Thoracic aorta (tissue), 2 donors: ENCODE measurements around the gene FGD5. TPM values are rescaled to one million over a fixed set of nuclear protein-coding genes. Genes with fewer than 3 reads are reported as not detected.

Experiments used
- ATAC-seq: fragments of 150-250 bp; one replicate; pipeline ENCODE4 v1.8.0; 2017; ENCODE audit warnings: low read depth; ENCODE audit not compliant: insufficient number of reproducible peaks, low FRiP score
- DNase-seq: peaks from one replicate; pipeline ENCODE4 v3.0.0-alpha.2; 2020; ENCODE audit warnings: low spot score
- H3K27ac ChIP-seq, 2 donors: fragments of 200-600 bp; sonication (generic); 1 replicate in 1 of 2; 2 replicates in 1 of 2; pipeline ENCODE4 v1.5.1; 2016; ENCODE audit warnings: mild to moderate bottlenecking in 2 of 2, moderate library complexity in 2 of 2
- H3K27me3 ChIP-seq: fragments of 200-600 bp; sonication (generic); replicated peaks from 2 replicates; pipeline ENCODE4 v1.6.0; 2016; ENCODE audit warnings: mild to moderate bottlenecking; ENCODE audit not compliant: insufficient read depth
- H3K36me3 ChIP-seq: fragments of 200-600 bp; sonication (generic); one replicate; pipeline ENCODE4 v1.5.1; 2016
- H3K4me1 ChIP-seq, 2 donors: fragments of 200-600 bp; sonication (generic); 1 replicate in 1 of 2; 2 replicates in 1 of 2; pipeline versions ENCODE4 v1.5.1 to v1.6.0; 2016; ENCODE audit warnings: low read depth in 2 of 2, mild to moderate bottlenecking in 1 of 2; ENCODE audit not compliant: control insufficient read depth in 1 of 2
- H3K4me3 ChIP-seq: fragments of 200-600 bp; sonication (generic); 2 replicates; pipeline ENCODE4 v1.5.1; 2016; ENCODE audit warnings: mild to moderate bottlenecking
- H3K9me3 ChIP-seq: fragments of 200-600 bp; sonication (generic); 2 replicates; pipeline ENCODE4 v1.5.1; 2016
- total RNA-seq, 2 donors: library from RNA; depleted of rRNA; stranded (reverse); fragments of >200 nt; gene quantifications; one replicate each; pipeline versions ENCODE4 v1.1.0 to v1.2.3, GENCODE V29; 2016
- TF ChIP-seq, protein P1 (sequence below): fragments of 200-600 bp; sonication (generic); IDR thresholded peaks from one replicate; pipeline ENCODE4 v1.5.1; 2019; ENCODE audit warnings: antibody characterized with exemption

FGD5 gene
- total RNA-seq, 2 donors from 2014 or later = 15.4 to 21.4 TPM

- Histone ChIP-seq H3K27ac (no peak overlapping the region), H3K4me3 (no peak overlapping the region), H3K27me3 (no peaks in the 10 kb centered on the region), H3K36me3 (no peaks in the 10 kb centered on the region), H3K9me3 (no peaks in the 10 kb centered on the region), H3K4me1 (no peaks in the 10 kb centered on the region)
- TF ChIP-seq, protein P1, sequence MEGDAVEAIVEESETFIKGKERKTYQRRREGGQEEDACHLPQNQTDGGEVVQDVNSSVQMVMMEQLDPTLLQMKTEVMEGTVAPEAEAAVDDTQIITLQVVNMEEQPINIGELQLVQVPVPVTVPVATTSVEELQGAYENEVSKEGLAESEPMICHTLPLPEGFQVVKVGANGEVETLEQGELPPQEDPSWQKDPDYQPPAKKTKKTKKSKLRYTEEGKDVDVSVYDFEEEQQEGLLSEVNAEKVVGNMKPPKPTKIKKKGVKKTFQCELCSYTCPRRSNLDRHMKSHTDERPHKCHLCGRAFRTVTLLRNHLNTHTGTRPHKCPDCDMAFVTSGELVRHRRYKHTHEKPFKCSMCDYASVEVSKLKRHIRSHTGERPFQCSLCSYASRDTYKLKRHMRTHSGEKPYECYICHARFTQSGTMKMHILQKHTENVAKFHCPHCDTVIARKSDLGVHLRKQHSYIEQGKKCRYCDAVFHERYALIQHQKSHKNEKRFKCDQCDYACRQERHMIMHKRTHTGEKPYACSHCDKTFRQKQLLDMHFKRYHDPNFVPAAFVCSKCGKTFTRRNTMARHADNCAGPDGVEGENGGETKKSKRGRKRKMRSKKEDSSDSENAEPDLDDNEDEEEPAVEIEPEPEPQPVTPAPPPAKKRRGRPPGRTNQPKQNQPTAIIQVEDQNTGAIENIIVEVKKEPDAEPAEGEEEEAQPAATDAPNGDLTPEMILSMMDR = no peak
- DNase-seq (no peak), ATAC-seq (no peak)
Observed at GRCh38 chr3:14785207-14786155, 33.3 kb upstream of the FGD5 start.

DNA sequence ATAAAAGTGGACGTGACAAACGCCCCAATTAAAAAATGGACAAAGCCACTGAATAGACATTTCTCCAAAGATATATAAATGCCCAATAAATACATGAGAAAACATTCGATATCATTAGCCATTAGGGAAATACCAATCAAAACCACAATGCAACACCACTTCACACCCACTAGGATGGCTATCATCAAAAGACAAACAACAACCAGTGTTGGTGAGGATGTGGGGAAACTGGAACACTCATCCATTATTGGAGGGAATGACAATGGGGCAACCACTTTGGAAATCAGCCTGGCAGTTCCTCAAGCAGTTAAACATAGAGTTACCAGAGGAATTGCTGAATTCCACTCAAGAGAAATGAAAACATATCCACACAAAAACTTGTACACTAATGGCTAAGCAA, 32.4 kb upstream of the FGD5 start:
- H3K4me1 ChIP-seq = no peaks in the 10 kb centered on the region
- no peak for DNase-seq

GRCh38 chr3:14787630-14788029, 31.1 kb upstream of the FGD5 start:
- no peaks in the 10 kb centered on the region for H3K4me1 ChIP-seq
- no peak overlapping the region for H3K27ac ChIP-seq
- DNase-seq = no peak
- no peaks in the 10 kb centered on the region for H3K36me3 ChIP-seq
- H3K4me3 ChIP-seq = no peak overlapping the region
- no peaks in the 10 kb centered on the region for H3K27me3 ChIP-seq
- TF ChIP-seq, protein P1 = no peak
- no peaks in the 10 kb centered on the region for H3K9me3 ChIP-seq
- ATAC-seq = no peak

More for the DNA sequence above, 32.4 kb upstream of the FGD5 start:
- Histone ChIP-seq H3K36me3 (no peaks in the 10 kb centered on the region), H3K27me3 (no peaks in the 10 kb centered on the region), H3K4me3 (no peak overlapping the region), H3K9me3 (no peaks in the 10 kb centered on the region), H3K27ac (no peak overlapping the region)
- TF ChIP-seq, protein P1 = no peak
- no peak for ATAC-seq

DNA sequence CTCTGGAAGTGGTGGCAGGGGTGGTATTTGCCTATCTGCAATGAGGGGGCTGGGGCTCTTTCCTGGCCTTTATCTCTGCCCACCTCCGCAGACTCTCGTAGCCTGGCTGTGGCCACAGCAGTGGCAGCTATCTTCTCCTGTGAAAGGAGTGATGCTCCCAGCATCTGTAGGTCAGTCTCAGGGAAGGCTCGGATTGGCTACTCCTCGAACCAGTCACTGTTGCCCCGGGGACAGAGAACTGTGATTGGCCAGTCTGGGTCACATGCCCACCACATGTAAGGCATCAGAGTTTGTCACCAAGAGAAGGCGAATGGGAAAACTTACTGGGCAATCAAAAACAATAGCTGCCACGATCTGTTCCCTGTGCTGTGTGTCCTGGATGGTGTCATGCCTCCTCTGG, 30.1 kb upstream of the FGD5 start:
- ATAC-seq = no peak
- TF ChIP-seq, protein P1 = no peak
- no peaks in the 10 kb centered on the region for H3K4me1 ChIP-seq
- no peak overlapping the region for H3K4me3 ChIP-seq
- H3K27ac ChIP-seq = no peak overlapping the region
- H3K9me3 ChIP-seq = no peaks in the 10 kb centered on the region
- H3K36me3 ChIP-seq = no peaks in the 10 kb centered on the region
- no peak for DNase-seq
- H3K27me3 ChIP-seq = no peaks in the 10 kb centered on the region

- Histone ChIP-seq H3K27ac (no peak overlapping the region), H3K27me3 (no peaks in the 10 kb centered on the region), H3K9me3 (no peaks in the 10 kb centered on the region), H3K36me3 (no peaks in the 10 kb centered on the region), H3K4me3 (no peak overlapping the region), H3K4me1 (no peaks in the 10 kb centered on the region)
- TF ChIP-seq, protein P1 = no peak
- no peak for ATAC-seq
- DNase-seq = no peak
Observed at GRCh38 chr3:14789221-14789620, 29.5 kb upstream of the FGD5 start.
